ENCODE data around the gene KRT35. TPM values are rescaled to one million over a fixed set of nuclear protein-coding genes. Genes with fewer than 3 reads are reported as not detected.

Gene KRT35
- total and polyA plus RNA-seq, 8 donors: not detected

- no peak for DNase-seq
- TF ChIP-seq POLR2AphosphoS5 (IDR thresholded peaks at IDR 0.05) (no peak), EP300 (IDR thresholded peaks at IDR 0.05) (no peak), POLR2A (IDR thresholded peaks at IDR 0.05) (no peak)
- TF ChIP-seq, protein P1, sequence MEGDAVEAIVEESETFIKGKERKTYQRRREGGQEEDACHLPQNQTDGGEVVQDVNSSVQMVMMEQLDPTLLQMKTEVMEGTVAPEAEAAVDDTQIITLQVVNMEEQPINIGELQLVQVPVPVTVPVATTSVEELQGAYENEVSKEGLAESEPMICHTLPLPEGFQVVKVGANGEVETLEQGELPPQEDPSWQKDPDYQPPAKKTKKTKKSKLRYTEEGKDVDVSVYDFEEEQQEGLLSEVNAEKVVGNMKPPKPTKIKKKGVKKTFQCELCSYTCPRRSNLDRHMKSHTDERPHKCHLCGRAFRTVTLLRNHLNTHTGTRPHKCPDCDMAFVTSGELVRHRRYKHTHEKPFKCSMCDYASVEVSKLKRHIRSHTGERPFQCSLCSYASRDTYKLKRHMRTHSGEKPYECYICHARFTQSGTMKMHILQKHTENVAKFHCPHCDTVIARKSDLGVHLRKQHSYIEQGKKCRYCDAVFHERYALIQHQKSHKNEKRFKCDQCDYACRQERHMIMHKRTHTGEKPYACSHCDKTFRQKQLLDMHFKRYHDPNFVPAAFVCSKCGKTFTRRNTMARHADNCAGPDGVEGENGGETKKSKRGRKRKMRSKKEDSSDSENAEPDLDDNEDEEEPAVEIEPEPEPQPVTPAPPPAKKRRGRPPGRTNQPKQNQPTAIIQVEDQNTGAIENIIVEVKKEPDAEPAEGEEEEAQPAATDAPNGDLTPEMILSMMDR (IDR thresholded peaks at IDR 0.05): no peak
- no peak overlapping the region for H3K4me3 ChIP-seq
- H3K27me3 ChIP-seq: no peaks in the 10 kb centered on the region
- no peak overlapping the region for H3K27ac ChIP-seq
- intact Hi-C loops (cut with DNase I; ENCODE audit: low total_unique reads): no loop called here
- H3K9me3 ChIP-seq: no peaks in the 10 kb centered on the region
- peaks cover 0 to 3% (median 0%) of the 10 kb centered on the region in 4 donors for H3K4me1 ChIP-seq
- WGBS, 5 donors: 69 to 87% (median 75%) methylated on average over 4 of the region's 4 CpGs
- H3K36me3 ChIP-seq: no peaks in the 10 kb centered on the region
These were observed 52.2 kb downstream of the KRT35 start for GRCh38 chr17:41428591-41429291.

Small RNAs within 50 kb of the gene (small RNA-seq; reads per million reads assigned to genes)
- gene RNU2-32P: 0 to 0.14 (median 0.04) reads per million in 4 donors

Other genes with a start within 250 kb of the KRT35 start
- gene KRTAP9-3, start 248.7 kb downstream of the KRT35 start, total RNA-seq: not detected
- gene KRTAP9-3, start 248.7 kb downstream of the KRT35 start, polyA plus RNA-seq: not detected
- gene KRTAP9-8, start 243.2 kb downstream of the KRT35 start, total RNA-seq: not detected
- not detected for gene KRTAP9-8, start 243.2 kb downstream of the KRT35 start, polyA plus RNA-seq
- gene KRTAP9-4, start 231.5 kb downstream of the KRT35 start, total RNA-seq: not detected
- gene KRTAP9-4, start 231.5 kb downstream of the KRT35 start, polyA plus RNA-seq: not detected
- not detected for gene KRTAP9-9, start 225.8 kb downstream of the KRT35 start, total RNA-seq
- not detected for gene KRTAP9-9, start 225.8 kb downstream of the KRT35 start, polyA plus RNA-seq
- not detected for gene KRTAP9-6, start 215.8 kb downstream of the KRT35 start, total RNA-seq
- gene KRTAP9-6, start 215.8 kb downstream of the KRT35 start, polyA plus RNA-seq: not detected
- gene KRTAP9-7, start 205.5 kb downstream of the KRT35 start, total RNA-seq: not detected
- not detected for gene KRTAP9-7, start 205.5 kb downstream of the KRT35 start, polyA plus RNA-seq
- gene KRTAP29-1, start 178.3 kb downstream of the KRT35 start, total RNA-seq: not detected
- gene KRTAP29-1, start 178.3 kb downstream of the KRT35 start, polyA plus RNA-seq: not detected
- not detected for gene KRTAP16-1, start 171.8 kb downstream of the KRT35 start, total RNA-seq
- not detected for gene KRTAP16-1, start 171.8 kb downstream of the KRT35 start, polyA plus RNA-seq
- gene KRTAP17-1, start 165.4 kb downstream of the KRT35 start, total RNA-seq: not detected
- gene KRTAP17-1, start 165.4 kb downstream of the KRT35 start, polyA plus RNA-seq: not detected
- gene KRT33A, start 130.3 kb downstream of the KRT35 start, total RNA-seq: not detected
- under 1 TPM in 1 of 3 donors, not detected in 2; 0.45 TPM for gene KRT33A, start 130.3 kb downstream of the KRT35 start, polyA plus RNA-seq
- gene KRT33B, start 111.3 kb downstream of the KRT35 start, total RNA-seq: not detected
- gene KRT33B, start 111.3 kb downstream of the KRT35 start, polyA plus RNA-seq: not detected
- not detected for gene KRT34, start 98.8 kb downstream of the KRT35 start, total RNA-seq
- under 1 TPM in 1 of 3 donors, not detected in 2; 0.20 TPM for gene KRT34, start 98.8 kb downstream of the KRT35 start, polyA plus RNA-seq
- gene KRT31, start 83.5 kb downstream of the KRT35 start, total RNA-seq: not detected
- 1 to 10 TPM in 1 of 3 donors, not detected in 2; 3.1 TPM for gene KRT31, start 83.5 kb downstream of the KRT35 start, polyA plus RNA-seq
- not detected for gene KRT37, start 56.6 kb downstream of the KRT35 start, total RNA-seq
- gene KRT37, start 56.6 kb downstream of the KRT35 start, polyA plus RNA-seq: not detected
- gene KRT38, start 40.2 kb downstream of the KRT35 start, total RNA-seq: not detected
- gene KRT38, start 40.2 kb downstream of the KRT35 start, polyA plus RNA-seq: not detected
- gene KRT32, start 13.8 kb downstream of the KRT35 start, total RNA-seq: not detected
- gene KRT32, start 13.8 kb downstream of the KRT35 start, polyA plus RNA-seq: 1 to 10 TPM in 1 of 3 donors, not detected in 2; 1.9 TPM
- gene KRT36, start 8.8 kb upstream of the KRT35 start, total RNA-seq: not detected
- gene KRT36, start 8.8 kb upstream of the KRT35 start, polyA plus RNA-seq: not detected
- gene KRT13, start 24.5 kb upstream of the KRT35 start, total RNA-seq: 10 to 100 TPM in 2 of 5 donors, 1 to 10 TPM in 2, not detected in 1; 2.2 to 43.8 (median 11.1) TPM
- gene KRT13, start 24.5 kb upstream of the KRT35 start, polyA plus RNA-seq: over 10,000 TPM in 1 of 3 donors, 10 to 100 TPM in 1, 1 to 10 TPM in 1; 1.1 to 12,460 (median 41.1) TPM
- gene KRT15, start 37.7 kb upstream of the KRT35 start, total RNA-seq: 1 to 10 TPM in 4 of 5 donors, not detected in 1; 1.6 to 9.4 (median 2.4) TPM
- gene KRT15, start 37.7 kb upstream of the KRT35 start, polyA plus RNA-seq: 1,000 to 10,000 TPM in 1 of 3 donors, 1 to 10 TPM in 2; 1.4 to 3,416 (median 4.7) TPM
- gene KRT19, start 47.2 kb upstream of the KRT35 start, total RNA-seq: 1,000 to 10,000 TPM in 1 of 5 donors, 100 to 1,000 TPM in 4; 218 to 2,364 (median 659) TPM
- gene KRT19, start 47.2 kb upstream of the KRT35 start, polyA plus RNA-seq: 1,000 to 10,000 TPM in 1 of 3 donors, 100 to 1,000 TPM in 2; 431 to 1,737 (median 761) TPM
- not detected for gene KRT9, start 90.9 kb upstream of the KRT35 start, total RNA-seq
- not detected for gene KRT9, start 90.9 kb upstream of the KRT35 start, polyA plus RNA-seq
- 1 to 10 TPM in 1 of 5 donors, not detected in 4; 1.3 TPM for gene KRT14, start 105.7 kb upstream of the KRT35 start, total RNA-seq
- gene KRT14, start 105.7 kb upstream of the KRT35 start, polyA plus RNA-seq: 100 to 1,000 TPM in 1 of 3 donors, 1 to 10 TPM in 1, not detected in 1; 2.4 to 164 TPM
- gene KRT16, start 131.6 kb upstream of the KRT35 start, total RNA-seq: 1 to 10 TPM in 1 of 5 donors, not detected in 4; 1.1 TPM
- 10 to 100 TPM in 1 of 3 donors, 1 to 10 TPM in 1, not detected in 1; 1.3 to 32.8 TPM for gene KRT16, start 131.6 kb upstream of the KRT35 start, polyA plus RNA-seq
- gene KRT17, start 143.4 kb upstream of the KRT35 start, total RNA-seq: 10 to 100 TPM in 2 of 5 donors, 1 to 10 TPM in 2, not detected in 1; 1.6 to 13.6 (median 8.1) TPM
- 10 to 100 TPM in 1 of 3 donors, 1 to 10 TPM in 2; 2.0 to 14.2 (median 6.0) TPM for gene KRT17, start 143.4 kb upstream of the KRT35 start, polyA plus RNA-seq
- 100 to 1,000 TPM in 3 of 5 donors, 10 to 100 TPM in 2; 62.4 to 255 (median 187) TPM for gene EIF1, start 207.7 kb upstream of the KRT35 start, total RNA-seq
- gene EIF1, start 207.7 kb upstream of the KRT35 start, polyA plus RNA-seq: 100 to 1,000 TPM; 333 to 972 (median 834) TPM
- gene GAST, start 231.2 kb upstream of the KRT35 start, total RNA-seq: 10 to 100 TPM in 1 of 5 donors, not detected in 4; 32.7 TPM
- 1 to 10 TPM in 1 of 3 donors, not detected in 2; 1.3 TPM for gene GAST, start 231.2 kb upstream of the KRT35 start, polyA plus RNA-seq

Measured in stomach (tissue), 9 donors.